Keratinocyte (primary cell): ENCODE measurements around the gene FMN2. TPM values are rescaled to one million over a fixed set of nuclear protein-coding genes. Genes with fewer than 3 reads are reported as not detected.

Experiments
- DNase-seq: peaks from one replicate; pipeline ENCODE4 v3.0.0-alpha.2; 2011; ENCODE audit warnings: low read depth, missing footprints, low spot score
- FAIRE-seq: peaks from 2 replicates; lab custom pipeline; 2011; peaks lifted over from hg19 to GRCh38; lab: Jason Lieb, UNC
- H2AFZ ChIP-seq: 2 replicates; pipeline ENCODE4 v1.6.0; 2012; ENCODE audit warnings: low read length, control low read depth, inconsistent platforms; ENCODE audit not compliant: control insufficient read depth
- H3K27ac ChIP-seq: 2 replicates; pipeline ENCODE4 v1.5.1; 2011; ENCODE audit warnings: low read length; ENCODE audit not compliant: control insufficient read depth, insufficient read depth
- H3K27me3 ChIP-seq: 3 replicates; pipeline ENCODE4 v1.6.0; 2011; ENCODE audit warnings: low read length; ENCODE audit not compliant: control insufficient read depth, insufficient read depth; ENCODE audit errors: extremely low read depth
- H3K36me3 ChIP-seq, 2 experiments: 2 replicates in 1 of 2; 3 replicates in 1 of 2; pipeline ENCODE4 v1.5.1; 2011; ENCODE audit warnings: low read length in 2 of 2, mild to moderate bottlenecking in 1 of 2; ENCODE audit not compliant: control insufficient read depth in 2 of 2, insufficient read depth in 2 of 2; ENCODE audit errors: extremely low read depth in 1 of 2
- H3K4me1 ChIP-seq: 3 replicates; pipeline ENCODE4 v1.5.1; 2011; ENCODE audit warnings: low read length; ENCODE audit not compliant: control insufficient read depth, insufficient read depth; ENCODE audit errors: extremely low read depth
- H3K4me2 ChIP-seq: 3 replicates; pipeline ENCODE4 v1.6.0; 2011; ENCODE audit warnings: low read depth, low read length; ENCODE audit not compliant: control insufficient read depth, insufficient read depth; ENCODE audit errors: extremely low read depth
- H3K4me3 ChIP-seq, 3 experiments: fragments of 200-600 bp in 1 of 3; sonication (generic) in 1 of 3; 2 replicates in 2 of 3; 3 replicates in 1 of 3; pipeline ENCODE4 v1.5.1; 2011 to 2016; ENCODE audit warnings: low read length in 3 of 3, mild to moderate bottlenecking in 3 of 3, control low read depth in 2 of 3, inconsistent platforms in 1 of 3, low read depth in 1 of 3, mixed read lengths in 1 of 3, mixed run types in 1 of 3, moderate library complexity in 1 of 3; ENCODE audit not compliant: control insufficient read depth in 2 of 3, insufficient read depth in 2 of 3; ENCODE audit errors: extremely low read depth in 1 of 3
- H3K79me2 ChIP-seq: 2 replicates; pipeline ENCODE4 v1.6.0; 2012; ENCODE audit warnings: low read length; ENCODE audit not compliant: control insufficient read depth, insufficient read depth
- H3K9ac ChIP-seq: 3 replicates; pipeline ENCODE4 v1.6.0; 2011; ENCODE audit warnings: low read length; ENCODE audit not compliant: control insufficient read depth, insufficient read depth; ENCODE audit errors: extremely low read depth
- H3K9me1 ChIP-seq: 3 replicates; pipeline ENCODE4 v1.6.0; 2011; ENCODE audit warnings: low read length; ENCODE audit not compliant: control insufficient read depth, insufficient read depth; ENCODE audit errors: extremely low read depth
- H3K9me3 ChIP-seq: 2 replicates; pipeline ENCODE4 v1.5.1; 2012; ENCODE audit warnings: low read depth, low read length; ENCODE audit not compliant: control insufficient read depth
- H4K20me1 ChIP-seq: 3 replicates; pipeline ENCODE4 v1.6.0; 2011; ENCODE audit warnings: low read length; ENCODE audit not compliant: control insufficient read depth, insufficient read depth; ENCODE audit errors: extremely low read depth
- CTCF ChIP-seq, 3 experiments: IDR thresholded peaks in 1 of 3; conservative IDR thresholded peaks in 1 of 3; optimal IDR thresholded peaks in 1 of 3; 2 replicates in 2 of 3; 3 replicates in 1 of 3; pipeline versions ENCODE3 to v1.5.1; 2011; ENCODE audit warnings: low read length in 3 of 3, mild to moderate bottlenecking in 3 of 3, moderate library complexity in 2 of 3, control low read depth in 1 of 3, inconsistent platforms in 1 of 3; ENCODE audit not compliant: insufficient read depth in 2 of 3; ENCODE audit errors: extremely low read depth in 1 of 3
- EZH2 ChIP-seq: IDR thresholded peaks from one replicate; pipeline ENCODE4 v1.6.1; 2012; ENCODE audit warnings: inconsistent platforms, mild to moderate bottlenecking, low read length, moderate library complexity
- dilution Hi-C: fragments of 300-500 bp; cut with MboI; formaldehyde crosslinking; loops from one replicate; pipeline ENCODE4 v1.7.0; 2020; ENCODE audit warnings: low sequenced_read_pairs; ENCODE audit not compliant: extremely low pct_ligation_motif_present
- polyA plus RNA-seq, 5 experiments: library from polyadenylated mRNA; depleted of rRNA in 3 of 5; stranded (reverse) in 3 of 5; stranded (forward) in 1 of 5; unstranded in 1 of 5; fragments of >200 nt; gene quantifications; 1 replicate in 1 of 5; 2 replicates in 3 of 5; 3 replicates in 1 of 5; pipeline versions ENCODE4 v1.2.1 to v1.2.3, GENCODE V29; 2011 to 2012; ENCODE audit warnings: missing spikeins in 2 of 5, low read depth in 1 of 5, low replicate concordance in 1 of 5

The FMN2 gene
- polyA plus RNA-seq, 1 donor (not counting 4 experiments of a cell fraction or from before 2014, with no cell fraction given): not detected

- no peak for FAIRE-seq
- Histone ChIP-seq H3K9me1 (no peaks in the 10 kb centered on the region), H3K27ac (no peak overlapping the region), H2AFZ (no peak overlapping the region), H3K4me3 (no peak overlapping the region), H3K9ac (no peak overlapping the region), H3K79me2 (no peaks in the 10 kb centered on the region), H3K4me1 (no peaks in the 10 kb centered on the region), H3K36me3 (no peaks in the 10 kb centered on the region), H3K4me2 (no peak overlapping the region), H4K20me1 (no peaks in the 10 kb centered on the region), H3K27me3 (no peaks in the 10 kb centered on the region), H3K9me3 (peaks cover 2% of the 10 kb centered on the region)
- dilution Hi-C loops: no loop called here
- TF ChIP-seq EZH2: no peak
- TF ChIP-seq CTCF (optimal IDR thresholded peaks at IDR 0.05 in 1 of 3, IDR thresholded peaks at IDR 0.05 in 1 of 3, conservative IDR thresholded peaks at IDR 0.05 in 1 of 3; ENCODE audit: extremely low read depth in 1 of 3, insufficient read depth in 2 of 3, low read length in 3 of 3): no peak
- no peak for DNase-seq
Observed at GRCh38 chr1:240366636-240367035, 275.0 kb downstream of the FMN2 start.

- Histone ChIP-seq H3K4me2 (no peak overlapping the region), H3K9me1 (no peaks in the 10 kb centered on the region), H2AFZ (no peak overlapping the region), H3K4me1 (no peaks in the 10 kb centered on the region), H3K27ac (no peak overlapping the region), H4K20me1 (no peaks in the 10 kb centered on the region), H3K4me3 (no peak overlapping the region), H3K27me3 (no peaks in the 10 kb centered on the region), H3K79me2 (no peaks in the 10 kb centered on the region), H3K9me3 (no peaks in the 10 kb centered on the region), H3K9ac (no peak overlapping the region), H3K36me3 (no peaks in the 10 kb centered on the region)
- TF ChIP-seq CTCF (optimal IDR thresholded peaks at IDR 0.05 in 1 of 3, IDR thresholded peaks at IDR 0.05 in 1 of 3, conservative IDR thresholded peaks at IDR 0.05 in 1 of 3; ENCODE audit: extremely low read depth in 1 of 3, insufficient read depth in 2 of 3, low read length in 3 of 3) (no peak), EZH2 (no peak)
- DNase-seq (no peak), FAIRE-seq (no peak)
- dilution Hi-C loops: no loop called here
Observed at GRCh38 chr1:240385551-240385950, 293.9 kb downstream of the FMN2 start.
